ENCODE results near the gene LRFN3. TPM values are rescaled to one million over a fixed set of nuclear protein-coding genes. Genes with fewer than 3 reads are reported as not detected.

Gene LRFN3
- total RNA-seq, 1 donor from 2014 or later, result 15.3 TPM

DNA sequence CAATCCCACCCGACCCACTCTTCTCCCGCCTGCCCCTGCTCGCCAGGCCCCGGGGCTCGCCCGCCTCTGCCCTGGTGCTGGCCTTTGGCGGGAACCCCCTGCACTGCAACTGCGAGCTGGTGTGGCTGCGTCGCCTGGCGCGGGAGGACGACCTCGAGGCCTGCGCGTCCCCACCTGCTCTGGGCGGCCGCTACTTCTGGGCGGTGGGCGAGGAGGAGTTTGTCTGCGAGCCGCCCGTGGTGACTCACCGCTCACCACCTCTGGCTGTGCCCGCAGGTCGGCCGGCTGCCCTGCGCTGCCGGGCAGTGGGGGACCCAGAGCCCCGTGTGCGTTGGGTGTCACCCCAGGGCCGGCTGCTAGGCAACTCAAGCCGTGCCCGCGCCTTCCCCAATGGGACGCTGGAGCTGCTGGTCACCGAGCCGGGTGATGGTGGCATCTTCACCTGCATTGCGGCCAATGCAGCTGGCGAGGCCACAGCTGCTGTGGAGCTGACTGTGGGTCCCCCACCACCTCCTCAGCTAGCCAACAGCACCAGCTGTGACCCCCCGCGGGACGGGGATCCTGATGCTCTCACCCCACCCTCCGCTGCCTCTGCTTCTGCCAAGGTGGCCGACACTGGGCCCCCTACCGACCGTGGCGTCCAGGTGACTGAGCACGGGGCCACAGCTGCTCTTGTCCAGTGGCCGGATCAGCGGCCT, 4.1 kb downstream of the LRFN3 start:
- Mint-ChIP-seq H3K4me3 (ENCODE audit: unreplicated experiment) (no peak overlapping the region), H3K36me3 (ENCODE audit: low read depth, unreplicated experiment) (peaks cover 17% of the 10 kb centered on the region), H3K27me3 (ENCODE audit: low read depth, unreplicated experiment) (no peaks in the 10 kb centered on the region), H3K9me3 (ENCODE audit: unreplicated experiment) (no peaks in the 10 kb centered on the region), H3K27ac (ENCODE audit: unreplicated experiment) (no peak overlapping the region), H3K4me1 (ENCODE audit: low read depth, unreplicated experiment) (peaks cover 11% of the 10 kb centered on the region)
- DNase-seq (ENCODE audit: low read depth) (no peak), FAIRE-seq (no peak)
- H3K4me1 ChIP-seq (ENCODE audit: insufficient read depth, low read length), result peaks cover 23% of the 10 kb centered on the region
- H2AFZ ChIP-seq (ENCODE audit: low read depth, low read length), result no peak overlapping the region
- H3K9ac ChIP-seq (ENCODE audit: low read length), result no peak overlapping the region
- no peak overlapping the region for H3K27ac ChIP-seq (ENCODE audit: low read depth, low read length)
- peaks cover 15% of the 10 kb centered on the region for H3K79me2 ChIP-seq (ENCODE audit: insufficient read depth, low read length)
- H3K4me2 ChIP-seq (ENCODE audit: low read length), result no peak overlapping the region
- H4K20me1 ChIP-seq (ENCODE audit: insufficient read depth, low read length), result peaks cover 32% of the 10 kb centered on the region
- no peak for TF ChIP-seq EZH2 (IDR thresholded peaks at IDR 0.05; ENCODE audit: insufficient read depth, low read length)
- TF ChIP-seq, protein P1, sequence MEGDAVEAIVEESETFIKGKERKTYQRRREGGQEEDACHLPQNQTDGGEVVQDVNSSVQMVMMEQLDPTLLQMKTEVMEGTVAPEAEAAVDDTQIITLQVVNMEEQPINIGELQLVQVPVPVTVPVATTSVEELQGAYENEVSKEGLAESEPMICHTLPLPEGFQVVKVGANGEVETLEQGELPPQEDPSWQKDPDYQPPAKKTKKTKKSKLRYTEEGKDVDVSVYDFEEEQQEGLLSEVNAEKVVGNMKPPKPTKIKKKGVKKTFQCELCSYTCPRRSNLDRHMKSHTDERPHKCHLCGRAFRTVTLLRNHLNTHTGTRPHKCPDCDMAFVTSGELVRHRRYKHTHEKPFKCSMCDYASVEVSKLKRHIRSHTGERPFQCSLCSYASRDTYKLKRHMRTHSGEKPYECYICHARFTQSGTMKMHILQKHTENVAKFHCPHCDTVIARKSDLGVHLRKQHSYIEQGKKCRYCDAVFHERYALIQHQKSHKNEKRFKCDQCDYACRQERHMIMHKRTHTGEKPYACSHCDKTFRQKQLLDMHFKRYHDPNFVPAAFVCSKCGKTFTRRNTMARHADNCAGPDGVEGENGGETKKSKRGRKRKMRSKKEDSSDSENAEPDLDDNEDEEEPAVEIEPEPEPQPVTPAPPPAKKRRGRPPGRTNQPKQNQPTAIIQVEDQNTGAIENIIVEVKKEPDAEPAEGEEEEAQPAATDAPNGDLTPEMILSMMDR (IDR thresholded peaks at IDR 0.05; ENCODE audit: insufficient read depth, low read depth, low read length), result no peak
- H3K4me3 ChIP-seq (ENCODE audit: insufficient read depth, low read depth, low read length), result no peak overlapping the region
- H3K9me3 ChIP-seq (ENCODE audit: insufficient read depth, low read depth, low read length), result no peaks in the 10 kb centered on the region
- no peaks in the 10 kb centered on the region for H3K27me3 ChIP-seq (ENCODE audit: insufficient read depth, low read length)
- no peaks in the 10 kb centered on the region for H3K36me3 ChIP-seq (ENCODE audit: insufficient read depth, low read length)

DNA sequence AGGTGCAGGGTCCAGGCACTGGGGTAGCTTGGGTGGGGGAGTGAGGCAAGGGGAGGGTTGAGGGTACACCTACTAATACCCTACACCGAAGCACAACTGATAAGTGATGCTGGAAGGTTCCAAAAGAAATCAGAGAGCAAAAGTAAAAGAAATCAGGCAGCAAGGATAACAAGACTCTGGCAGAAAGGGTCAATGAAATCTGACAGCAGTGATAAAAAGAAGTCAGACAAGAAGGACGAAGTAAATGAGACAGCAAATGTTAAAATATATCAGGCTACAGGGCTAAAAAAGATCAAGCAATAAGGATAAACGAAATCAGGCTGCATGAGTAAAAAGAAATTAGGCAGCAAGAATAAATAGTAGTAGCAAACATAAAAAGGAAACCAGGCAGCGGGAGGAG, 4.7 kb downstream of the LRFN3 start:
- DNase-seq (ENCODE audit: low read depth) (no peak), FAIRE-seq (no peak)
- Histone ChIP-seq H3K36me3 (ENCODE audit: insufficient read depth, low read length) (no peaks in the 10 kb centered on the region), H3K4me2 (ENCODE audit: low read length) (no peak overlapping the region), H4K20me1 (ENCODE audit: insufficient read depth, low read length) (peaks cover 38% of the 10 kb centered on the region), H3K79me2 (ENCODE audit: insufficient read depth, low read length) (peaks cover 13% of the 10 kb centered on the region), H3K4me1 (ENCODE audit: insufficient read depth, low read length) (peaks cover 18% of the 10 kb centered on the region), H3K9ac (ENCODE audit: low read length) (no peak overlapping the region), H3K27ac (ENCODE audit: low read depth, low read length) (no peak overlapping the region), H3K27me3 (ENCODE audit: insufficient read depth, low read length) (no peaks in the 10 kb centered on the region), H3K4me3 (ENCODE audit: insufficient read depth, low read depth, low read length) (no peak overlapping the region), H3K9me3 (ENCODE audit: insufficient read depth, low read depth, low read length) (no peaks in the 10 kb centered on the region), H2AFZ (ENCODE audit: low read depth, low read length) (no peak overlapping the region)
- peaks cover 18% of the 10 kb centered on the region for H3K36me3 Mint-ChIP-seq (ENCODE audit: low read depth, unreplicated experiment)
- no peak overlapping the region for H3K27ac Mint-ChIP-seq (ENCODE audit: unreplicated experiment)
- no peaks in the 10 kb centered on the region for H3K9me3 Mint-ChIP-seq (ENCODE audit: unreplicated experiment)
- H3K27me3 Mint-ChIP-seq (ENCODE audit: low read depth, unreplicated experiment), result no peaks in the 10 kb centered on the region
- H3K4me3 Mint-ChIP-seq (ENCODE audit: unreplicated experiment), result no peak overlapping the region
- TF ChIP-seq EZH2 (IDR thresholded peaks at IDR 0.05; ENCODE audit: insufficient read depth, low read length), result no peak
- TF ChIP-seq, protein P1 (IDR thresholded peaks at IDR 0.05; ENCODE audit: insufficient read depth, low read depth, low read length), result no peak
- H3K4me1 Mint-ChIP-seq (ENCODE audit: low read depth, unreplicated experiment), result peaks cover 11% of the 10 kb centered on the region

DNA sequence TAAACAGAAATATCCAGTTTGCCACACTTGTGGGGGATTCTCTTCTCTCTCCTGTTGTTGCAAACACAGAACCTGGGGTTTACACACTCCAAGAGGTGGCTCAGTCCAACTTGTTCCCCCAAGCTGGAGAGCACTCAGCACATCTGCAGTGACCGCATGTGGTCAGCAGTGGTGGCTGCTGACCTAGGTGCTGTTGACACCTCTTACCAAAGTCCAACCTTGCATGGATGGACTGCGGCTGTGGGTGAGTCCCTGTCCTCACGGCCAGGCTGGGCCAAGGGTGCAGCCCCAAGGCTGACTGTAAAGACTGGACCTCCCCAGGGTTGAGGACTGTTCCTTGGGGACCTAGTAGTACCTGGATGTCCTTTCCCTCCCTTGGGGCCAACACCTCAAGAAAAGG, 6.1 kb downstream of the LRFN3 start:
- H3K9me3 Mint-ChIP-seq (ENCODE audit: unreplicated experiment), result no peaks in the 10 kb centered on the region
- Histone ChIP-seq H3K4me3 (ENCODE audit: insufficient read depth, low read depth, low read length) (no peak overlapping the region), H4K20me1 (ENCODE audit: insufficient read depth, low read length) (peaks cover 44% of the 10 kb centered on the region), H3K27ac (ENCODE audit: low read depth, low read length) (no peak overlapping the region), H3K4me1 (ENCODE audit: insufficient read depth, low read length) (peaks cover 7% of the 10 kb centered on the region), H3K36me3 (ENCODE audit: insufficient read depth, low read length) (no peaks in the 10 kb centered on the region), H3K4me2 (ENCODE audit: low read length) (no peak overlapping the region), H3K9me3 (ENCODE audit: insufficient read depth, low read depth, low read length) (no peaks in the 10 kb centered on the region), H2AFZ (ENCODE audit: low read depth, low read length) (no peak overlapping the region), H3K9ac (ENCODE audit: low read length) (no peak overlapping the region), H3K79me2 (ENCODE audit: insufficient read depth, low read length) (peaks cover 8% of the 10 kb centered on the region), H3K27me3 (ENCODE audit: insufficient read depth, low read length) (no peaks in the 10 kb centered on the region)
- H3K4me1 Mint-ChIP-seq (ENCODE audit: low read depth, unreplicated experiment), result peaks cover 11% of the 10 kb centered on the region
- TF ChIP-seq, protein P1 (IDR thresholded peaks at IDR 0.05; ENCODE audit: insufficient read depth, low read depth, low read length), result no peak
- TF ChIP-seq EZH2 (IDR thresholded peaks at IDR 0.05; ENCODE audit: insufficient read depth, low read length), result no peak
- DNase-seq (ENCODE audit: low read depth) (no peak), FAIRE-seq (no peak)
- H3K27ac Mint-ChIP-seq (ENCODE audit: unreplicated experiment), result no peak overlapping the region
- no peaks in the 10 kb centered on the region for H3K27me3 Mint-ChIP-seq (ENCODE audit: low read depth, unreplicated experiment)
- peaks cover 21% of the 10 kb centered on the region for H3K36me3 Mint-ChIP-seq (ENCODE audit: low read depth, unreplicated experiment)
- no peak overlapping the region for H3K4me3 Mint-ChIP-seq (ENCODE audit: unreplicated experiment)

Data from astrocyte (in vitro differentiated cells and primary cell).